Coronary artery (tissue), 2 donors: ENCODE measurements around the gene SLPI.

Experiments
- DNase-seq: peaks from one replicate; pipeline ENCODE4 v3.0.0-alpha.2; 2017; ENCODE audit warnings: low spot score
- H3K27ac ChIP-seq, 2 donors: fragments of 200-600 bp; sonication (generic); one replicate each; pipeline ENCODE4 v1.5.1; 2016 to 2019
- H3K4me3 ChIP-seq: fragments of 200-600 bp; sonication (generic); 2 replicates; pipeline ENCODE4 v1.5.1; 2016; ENCODE audit warnings: mild to moderate bottlenecking, moderate library complexity
- CTCF ChIP-seq: fragments of 200-600 bp; sonication (generic); IDR thresholded peaks from one replicate; pipeline ENCODE4 v1.5.1; 2019; ENCODE audit warnings: antibody characterized with exemption

The SLPI gene

GRCh38 chr20:45289942-45290676 is 35.7 kb upstream of the SLPI start:
- Histone ChIP-seq H3K4me3 (no peak overlapping the region), H3K27ac (no peak overlapping the region)
- no peak for TF ChIP-seq CTCF
- DNase-seq = peak; percentile 58

- TF ChIP-seq CTCF = no peak
- Histone ChIP-seq H3K27ac (no peak overlapping the region), H3K4me3 (no peak overlapping the region)
- DNase-seq = peak; percentile 5
Observed at GRCh38 chr20:45288860-45289259, 34.5 kb upstream of the SLPI start.

GRCh38 chr20:45288376-45288775 is 34.0 kb upstream of the SLPI start:
- Histone ChIP-seq H3K4me3 (no peak overlapping the region), H3K27ac (no peak overlapping the region)
- TF ChIP-seq CTCF = no peak
- DNase-seq = peak; percentile 65

GRCh38 chr20:45283551-45284057 is 29.2 kb upstream of the SLPI start:
- no peak for DNase-seq
- Histone ChIP-seq H3K27ac (no peak overlapping the region), H3K4me3 (no peak overlapping the region)
- TF ChIP-seq CTCF = no peak

GRCh38 chr20:45282700-45283550 is 28.6 kb upstream of the SLPI start:
- no peak for DNase-seq
- TF ChIP-seq CTCF = no peak
- Histone ChIP-seq H3K4me3 (no peak overlapping the region), H3K27ac (no peak overlapping the region)

- no peak for TF ChIP-seq CTCF
- H3K4me3 ChIP-seq = no peak overlapping the region
- no peak overlapping the region for H3K27ac ChIP-seq
- no peak for DNase-seq
Observed at GRCh38 chr20:45279992-45280391, 25.6 kb upstream of the SLPI start.
